Esophagus muscularis mucosa (tissue), 4 donors: ENCODE measurements around the gene SNAPC1. TPM values are rescaled to one million over a fixed set of nuclear protein-coding genes. Genes with fewer than 3 reads are reported as not detected.
"Not testable (repeated sequence)": the region's sequence is repeated elsewhere in the genome, so short reads cannot be mapped to it uniquely, and the experiment has no call there.

Source experiments
- DNase-seq: peaks from one replicate; pipeline ENCODE4 v3.0.0-alpha.2; 2017; ENCODE audit errors: extremely low spot score
- H3K27ac ChIP-seq, 4 donors: fragments of 200-600 bp; sonication (generic); replicated peaks in 1 of 4; 1 replicate in 3 of 4; 2 replicates in 1 of 4; pipeline ENCODE4 v1.5.1; 2016 to 2019; ENCODE audit warnings: mild to moderate bottlenecking in 1 of 4
- H3K27me3 ChIP-seq, 4 donors: fragments of 200-600 bp; sonication (generic); one replicate each; pipeline versions ENCODE4 v1.5.1 to v1.6.0; 2016 to 2019
- H3K36me3 ChIP-seq, 4 donors: fragments of 200-600 bp; sonication (generic); one replicate each; pipeline ENCODE4 v1.5.1; 2016 to 2019
- H3K4me1 ChIP-seq, 4 donors: fragments of 200-600 bp; sonication (generic); one replicate each; pipeline ENCODE4 v1.5.1; 2016 to 2019
- H3K4me3 ChIP-seq, 4 donors: fragments of 200-600 bp; sonication (generic); 1 replicate in 2 of 4; 2 replicates in 2 of 4; pipeline ENCODE4 v1.5.1; 2016 to 2019; ENCODE audit warnings: mild to moderate bottlenecking in 4 of 4, moderate library complexity in 1 of 4
- H3K9me3 ChIP-seq, 4 donors: fragments of 200-600 bp; sonication (generic); 1 replicate in 3 of 4; 2 replicates in 1 of 4; pipeline ENCODE4 v1.5.1; 2016 to 2019
- CTCF ChIP-seq, 3 experiments: fragments of 200-600 bp in 2 of 3; fragments of 450-650 bp in 1 of 3; sonication (generic) in 2 of 3; IDR thresholded peaks; one replicate each; pipeline ENCODE4 v1.5.1; 2017 to 2019; ENCODE audit warnings: antibody characterized with exemption in 3 of 3, mild to moderate bottlenecking in 2 of 3, moderate library complexity in 1 of 3
- EP300 ChIP-seq: sonication (generic); formaldehyde crosslinking; IDR thresholded peaks from one replicate; pipeline ENCODE4 v1.6.1; 2017; ENCODE audit warnings: antibody characterized with exemption
- POLR2A ChIP-seq: fragments of 450-650 bp; IDR thresholded peaks from one replicate; pipeline ENCODE4 v1.6.1; 2017; ENCODE audit warnings: antibody characterized with exemption, moderate library complexity, mild to moderate bottlenecking, low read depth
- POLR2AphosphoS5 ChIP-seq, 2 donors: sonication (generic); formaldehyde crosslinking; IDR thresholded peaks; one replicate each; pipeline ENCODE4 v1.6.1; 2017; ENCODE audit warnings: antibody characterized with exemption in 2 of 2
- WGBS: methylation state at CpG from one replicate; pipeline ENCODE4 v1.1.5; 2018; 5-methylcytosine and 5-hydroxymethylcytosine counted together
- intact Hi-C: fragments of 100-400 bp; cut with DNase I; formaldehyde crosslinking; loops from one replicate; pipeline ENCODE4 v1.15.1; 2023
- total RNA-seq, 4 donors: library from RNA; depleted of rRNA; stranded (reverse); fragments of >200 nt; gene quantifications; one replicate each; pipeline versions ENCODE4 v1.1.0 to v1.2.1, GENCODE V29; 2016

Gene SNAPC1
- total RNA-seq, 4 donors from 2014 or later = 4.7 to 8.0 (median 6.6) TPM

GRCh38 chr14:61737915-61738314 lies 24.3 kb upstream of the SNAPC1 start:
- intact Hi-C loops = no loop called here
- Histone ChIP-seq H3K36me3 (peaks cover 57 to 97% (median 88%) of the 10 kb centered on the region in 4 donors), H3K27me3 (no peaks in the 10 kb centered on the region), H3K9me3 (no peaks in the 10 kb centered on the region), H3K4me1 (no peaks in the 10 kb centered on the region), H3K27ac (no peak overlapping the region), H3K4me3 (no peak overlapping the region)
- no peak for DNase-seq
- TF ChIP-seq CTCF (IDR thresholded peaks at IDR 0.05) = no peak
- no peak for TF ChIP-seq POLR2A
- no peak for TF ChIP-seq EP300
- no peak for TF ChIP-seq POLR2AphosphoS5 (IDR thresholded peaks at IDR 0.05)
- 94% methylated on average over 5 of the region's 5 CpGs for WGBS

- Histone ChIP-seq H3K4me1 (no peaks in the 10 kb centered on the region), H3K4me3 (no peak overlapping the region), H3K9me3 (no peaks in the 10 kb centered on the region), H3K36me3 (peaks cover 54 to 93% (median 85%) of the 10 kb centered on the region in 4 donors), H3K27me3 (no peaks in the 10 kb centered on the region), H3K27ac (no peak overlapping the region)
- TF ChIP-seq POLR2A = no peak
- TF ChIP-seq POLR2AphosphoS5 (IDR thresholded peaks at IDR 0.05) = no peak
- DNase-seq = no peak
- intact Hi-C loops = no loop called here
Measured at GRCh38 chr14:61739133-61739532, 23.1 kb upstream of the SNAPC1 start.

- Histone ChIP-seq H3K27ac (no peak overlapping the region), H3K4me1 (peaks cover 0 to 10% (median 6%) of the 10 kb centered on the region in 4 donors), H3K9me3 (no peaks in the 10 kb centered on the region), H3K27me3 (no peaks in the 10 kb centered on the region), H3K4me3 (no peak overlapping the region), H3K36me3 (peaks cover 41 to 89% (median 79%) of the 10 kb centered on the region in 4 donors)
- WGBS = 91% methylated on average over 6 of the region's 6 CpGs
- DNase-seq = no peak
- TF ChIP-seq POLR2A (no peak), CTCF (IDR thresholded peaks at IDR 0.05) (no peak), EP300 (no peak)
- intact Hi-C loops = no loop called here
Measured at GRCh38 chr14:61742371-61742770, 19.8 kb upstream of the SNAPC1 start.

GRCh38 chr14:61744238-61744637 lies 18.0 kb upstream of the SNAPC1 start:
- intact Hi-C loops = no loop called here
- H3K36me3 ChIP-seq = peaks cover 23 to 79% (median 62%) of the 10 kb centered on the region in 4 donors
- DNase-seq = no peak

GRCh38 chr14:61746346-61746745 lies 15.9 kb upstream of the SNAPC1 start:
- DNase-seq, intact Hi-C loops, H3K9me3 ChIP-seq, H3K27me3 ChIP-seq, H3K4me3 ChIP-seq: not testable (repeated sequence)
- WGBS = 97% methylated on average over 3 of the region's 3 CpGs
- Histone ChIP-seq H3K4me1 (peaks cover 5 to 29% (median 22%) of the 10 kb centered on the region in 4 donors), H3K27ac (peak overlapping the region in 1 of 4 donors; percentile 43), H3K36me3 (peaks cover 11 to 62% (median 47%) of the 10 kb centered on the region in 4 donors)

More at GRCh38 chr14:61744238-61744637, 18.0 kb upstream of the SNAPC1 start:
- no peak overlapping the region for H3K27ac ChIP-seq
- H3K4me3 ChIP-seq = no peak overlapping the region
- no peaks in the 10 kb centered on the region for H3K9me3 ChIP-seq
- WGBS = 93% methylated on average over 5 of the region's 5 CpGs
- no peak for TF ChIP-seq POLR2A
- TF ChIP-seq CTCF (IDR thresholded peaks at IDR 0.05) = no peak
- no peak for TF ChIP-seq POLR2AphosphoS5 (IDR thresholded peaks at IDR 0.05)
- TF ChIP-seq EP300 = no peak
- no peaks in the 10 kb centered on the region for H3K27me3 ChIP-seq
- peaks cover 0 to 13% (median 10%) of the 10 kb centered on the region in 4 donors for H3K4me1 ChIP-seq

GRCh38 chr14:61746881-61747280 lies 15.3 kb upstream of the SNAPC1 start:
- H3K4me1 ChIP-seq = peaks cover 5 to 35% (median 23%) of the 10 kb centered on the region in 4 donors
- TF ChIP-seq POLR2A = no peak
- TF ChIP-seq POLR2AphosphoS5 (IDR thresholded peaks at IDR 0.05) = no peak
- intact Hi-C loops = no loop called here
- no peak overlapping the region for H3K4me3 ChIP-seq
- no peak for DNase-seq
- H3K27me3 ChIP-seq = no peaks in the 10 kb centered on the region
- no peaks in the 10 kb centered on the region for H3K9me3 ChIP-seq
- H3K27ac ChIP-seq = peak overlapping the region in 1 of 4 donors; percentile 43
- peaks cover 6 to 56% (median 42%) of the 10 kb centered on the region in 4 donors for H3K36me3 ChIP-seq
